SU-DHL-6 (cell line): Measurements from ENCODE around the gene NSDHL.

ENCODE experiments used
- H2AFZ ChIP-seq: fragments of 200-600 bp; sonication (generic); 2 replicates; pipeline ENCODE4 v1.6.1; 2014; ENCODE audit warnings: low read depth, mild to moderate bottlenecking, moderate library complexity, mixed read lengths, antibody characterized with exemption, low read length; ENCODE audit not compliant: severe bottlenecking
- H3F3A ChIP-seq: fragments of 200-600 bp; shearing (Covaris generic); 2 replicates; pipeline ENCODE4 v1.6.0; 2016; ENCODE audit warnings: antibody characterized with exemption, mild to moderate bottlenecking; ENCODE audit not compliant: insufficient read depth
- H3K27ac ChIP-seq: fragments of 200-600 bp; sonication (generic); 2 replicates; pipeline ENCODE4 v1.5.1; 2016; ENCODE audit warnings: low read depth, mild to moderate bottlenecking, low read length, moderate library complexity, mixed read lengths
- H3K27me3 ChIP-seq: fragments of 200-600 bp; sonication (generic), shearing (Covaris generic); 2 replicates; pipeline ENCODE4 v1.6.0; 2014; ENCODE audit warnings: mild to moderate bottlenecking, low read length
- H3K36me3 ChIP-seq: fragments of 200-600 bp; sonication (generic); 2 replicates; pipeline ENCODE4 v1.6.1; 2014; ENCODE audit warnings: mild to moderate bottlenecking, low read length, mixed read lengths
- H3K4me2 ChIP-seq: fragments of 300-600, 200-600 bp; shearing (Covaris generic), sonication (generic); 2 replicates; pipeline ENCODE4 v1.6.0; 2014; ENCODE audit warnings: low read length, low read depth, mild to moderate bottlenecking; ENCODE audit not compliant: poor library complexity, severe bottlenecking
- H3K4me3 ChIP-seq: fragments of 200-600 bp; sonication (generic); 2 replicates; pipeline ENCODE4 v1.5.1; 2014; ENCODE audit warnings: antibody characterized with exemption, low read length, mild to moderate bottlenecking, mixed read lengths; ENCODE audit not compliant: insufficient read depth, poor library complexity, severe bottlenecking
- H3K79me2 ChIP-seq: fragments of 200-600 bp; sonication (generic); 2 replicates; pipeline ENCODE4 v1.6.1; 2014; ENCODE audit warnings: mild to moderate bottlenecking, low read length, moderate library complexity; ENCODE audit not compliant: insufficient read depth
- H3K9ac ChIP-seq: fragments of 200-600 bp; sonication (generic); 2 replicates; pipeline ENCODE4 v1.7.0; 2014; ENCODE audit warnings: mild to moderate bottlenecking, low read length
- H3K9me2 ChIP-seq: fragments of 200-600 bp; sonication (generic); replicated peaks from 2 replicates; pipeline ENCODE4 v1.6.1; 2014; ENCODE audit warnings: low read length; ENCODE audit not compliant: insufficient read depth
- H3K9me3 ChIP-seq: fragments of 200-600 bp; sonication (generic); 2 replicates; pipeline ENCODE4 v1.6.1; 2014; ENCODE audit warnings: low read length, mixed read lengths; ENCODE audit not compliant: insufficient read depth
- H4K20me1 ChIP-seq: fragments of 200-600 bp; sonication (generic); 2 replicates; pipeline ENCODE4 v1.6.1; 2014; ENCODE audit warnings: low read depth, mild to moderate bottlenecking, antibody characterized with exemption, low read length, moderate library complexity, mixed read lengths
- CTCF ChIP-seq: fragments of 200-600 bp; sonication (generic); IDR thresholded peaks from one replicate; pipeline ENCODE4 v1.5.1; 2017; ENCODE audit warnings: antibody characterized with exemption, mild to moderate bottlenecking, low read length, moderate library complexity; ENCODE audit not compliant: insufficient read depth, poor library complexity, severe bottlenecking
- EZH2phosphoT487 ChIP-seq: fragments of 200-600 bp; sonication (generic), shearing (Covaris generic); conservative IDR thresholded peaks from 2 replicates; pipeline ENCODE4 v1.6.1; 2018; ENCODE audit warnings: mild to moderate bottlenecking, antibody characterized with exemption, low read length, moderate library complexity, mixed read lengths

Gene NSDHL

DNA sequence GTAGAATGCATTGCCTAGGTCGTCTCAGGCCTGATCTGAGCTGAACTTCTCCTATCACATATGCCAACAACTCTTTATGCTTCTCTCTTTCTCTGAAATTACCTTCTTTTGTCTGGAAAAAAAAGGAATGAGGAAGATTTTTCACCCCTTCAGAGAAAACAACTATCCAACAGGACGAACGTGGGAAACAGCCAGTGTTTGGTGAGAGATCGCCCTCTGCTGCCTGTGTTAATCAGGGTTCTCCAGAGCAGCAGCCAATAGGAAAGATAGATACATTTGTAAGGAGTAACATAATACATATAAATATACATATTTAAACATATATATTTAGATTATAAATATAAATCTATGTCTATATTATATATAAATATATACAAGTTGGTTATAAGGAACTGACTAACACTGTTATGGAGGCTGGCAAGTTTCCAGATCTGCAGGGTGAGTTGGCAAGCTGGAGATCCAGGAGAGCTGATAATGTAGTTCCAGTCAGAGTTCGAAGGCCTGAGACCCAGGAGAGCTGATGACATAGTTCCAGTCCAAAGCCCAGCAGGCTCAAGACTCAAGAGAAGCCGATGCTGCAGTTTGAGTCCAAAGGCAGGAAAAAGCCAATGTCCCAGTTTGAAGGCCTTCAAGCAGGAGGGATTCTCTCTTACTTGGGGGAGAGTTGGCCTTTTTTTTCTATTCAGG is 13.6 kb upstream of the NSDHL start:
- Histone ChIP-seq H3K4me2 (no peak overlapping the region), H4K20me1 (no peaks in the 10 kb centered on the region), H3K9me2 (no peaks in the 10 kb centered on the region), H3K36me3 (no peaks in the 10 kb centered on the region), H3K27me3 (no peaks in the 10 kb centered on the region), H2AFZ (no peak overlapping the region), H3K9me3 (no peaks in the 10 kb centered on the region), H3K9ac (no peak overlapping the region), H3K27ac (no peak overlapping the region), H3F3A (no peaks in the 10 kb centered on the region), H3K4me3 (no peak overlapping the region), H3K79me2 (no peaks in the 10 kb centered on the region)
- no peak for TF ChIP-seq EZH2phosphoT487
- TF ChIP-seq CTCF: no peak

DNA sequence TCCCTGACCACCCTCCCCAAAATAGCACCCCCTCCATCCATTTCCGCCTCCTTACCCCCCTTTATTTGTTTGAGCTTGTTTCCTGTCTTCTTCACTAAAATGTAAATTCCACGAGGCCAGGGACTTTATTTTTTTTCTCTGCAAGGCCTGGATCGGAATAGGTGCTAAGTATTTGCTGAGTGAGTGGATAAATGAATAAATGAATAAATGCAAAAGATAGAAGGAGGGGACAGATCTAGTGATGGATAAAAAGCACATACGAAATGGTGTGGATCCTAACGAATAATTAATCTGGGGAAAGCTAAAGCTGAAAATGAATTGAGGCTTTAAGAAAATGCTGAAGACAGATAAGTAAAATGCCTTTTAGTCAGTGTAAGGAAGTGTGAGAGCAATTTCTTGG is 12.5 kb upstream of the NSDHL start:
- no peaks in the 10 kb centered on the region for H3K9me2 ChIP-seq

GRCh38 chrX:152819266-152819665 is 11.6 kb upstream of the NSDHL start:
- H3K4me2 ChIP-seq: no peak overlapping the region
- H4K20me1 ChIP-seq: no peaks in the 10 kb centered on the region
- H2AFZ ChIP-seq: no peak overlapping the region
- H3K36me3 ChIP-seq: no peaks in the 10 kb centered on the region
- H3K4me3 ChIP-seq: no peak overlapping the region
- H3K9ac ChIP-seq: no peak overlapping the region
- H3K9me2 ChIP-seq: no peaks in the 10 kb centered on the region
- H3K27ac ChIP-seq: no peak overlapping the region
- no peaks in the 10 kb centered on the region for H3K79me2 ChIP-seq
- no peaks in the 10 kb centered on the region for H3K27me3 ChIP-seq
- H3K9me3 ChIP-seq: no peaks in the 10 kb centered on the region
- TF ChIP-seq EZH2phosphoT487 (no peak), CTCF (no peak)
- H3F3A ChIP-seq: no peaks in the 10 kb centered on the region

More for the DNA sequence above, 12.5 kb upstream of the NSDHL start:
- TF ChIP-seq CTCF (no peak), EZH2phosphoT487 (no peak)
- Histone ChIP-seq H3K36me3 (no peaks in the 10 kb centered on the region), H2AFZ (no peak overlapping the region), H3K27ac (no peak overlapping the region), H3F3A (no peaks in the 10 kb centered on the region), H3K4me3 (no peak overlapping the region), H3K9me3 (no peaks in the 10 kb centered on the region), H3K9ac (no peak overlapping the region), H3K27me3 (no peaks in the 10 kb centered on the region), H4K20me1 (no peaks in the 10 kb centered on the region), H3K4me2 (no peak overlapping the region), H3K79me2 (no peaks in the 10 kb centered on the region)
